Adrenal gland (tissue), 12 donors: ENCODE measurements around the gene ASB15. TPM values are rescaled to one million over a fixed set of nuclear protein-coding genes. Genes with fewer than 3 reads are reported as not detected.

Experiments
- DNase-seq, 7 donors: peaks; one replicate each; pipeline ENCODE4 v3.0.0-alpha.2; 2019 to 2020
- H3K27ac ChIP-seq, 5 donors: fragments of 200-600 bp; sonication (generic) in 4 of 5; 1 replicate in 3 of 5; 2 replicates in 2 of 5; pipeline versions ENCODE4 v1.5.1 to v1.8.0; 2016 to 2020; ENCODE audit warnings: mild to moderate bottlenecking in 1 of 5
- H3K27me3 ChIP-seq: fragments of 200-600 bp; 2 replicates; pipeline ENCODE4 v1.8.0; 2021
- H3K36me3 ChIP-seq, 2 donors: fragments of 200-600 bp; replicated peaks in 1 of 2; 1 replicate in 1 of 2; 2 replicates in 1 of 2; pipeline versions ENCODE4 v1.5.1 to v1.8.0; 2018 to 2022
- H3K4me1 ChIP-seq, 2 donors: fragments of 200-600 bp; replicated peaks in 1 of 2; 1 replicate in 1 of 2; 2 replicates in 1 of 2; pipeline versions ENCODE4 v1.5.1 to v1.8.0; 2018 to 2021
- H3K4me3 ChIP-seq, 4 donors: fragments of 200-600 bp; sonication (generic) in 3 of 4; one replicate each; pipeline ENCODE4 v1.5.1; 2016 to 2018
- H3K9me3 ChIP-seq, 3 donors: fragments of 200-600 bp; sonication (generic) in 1 of 3; replicated peaks in 1 of 3; 1 replicate in 2 of 3; 2 replicates in 1 of 3; pipeline versions ENCODE4 v1.5.1 to v1.8.0; 2016 to 2021
- POLR2A ChIP-seq, 2 donors: fragments of 450-650 bp; IDR thresholded peaks; one replicate each; pipeline ENCODE4 v1.6.1; 2017; ENCODE audit warnings: antibody characterized with exemption in 2 of 2, mild to moderate bottlenecking in 2 of 2, moderate library complexity in 1 of 2
- WGBS, 4 donors: extraction: QIAGEN DNeasy Blood & Tissue Kit in 2 of 4; methylation state at CpG; one replicate each; pipeline versions ENCODE4 v1.1.5 to v1.1.7; 2013 to 2017; 5-methylcytosine and 5-hydroxymethylcytosine counted together
- intact Hi-C, 2 donors: fragments of 100-400 bp; cut with DNase I; formaldehyde crosslinking; loops; one replicate each; pipeline versions ENCODE4 v1.14.1 to v1.15.0; 2022 to 2023
- polyA plus RNA-seq, 3 donors: library from polyadenylated mRNA; stranded (reverse); fragments of 200-250 nt in 2 of 3; fragments of 350-450 nt in 1 of 3; fragmentation: Illumina TruSeq in 1 of 3; extraction: RNeasy Lipid Tissue Mini Kit (QIAGEN cat#74804) in 1 of 3; gene quantifications; one replicate each; pipeline ENCODE4 v1.2.3, GENCODE V29; 2013 to 2014
- total RNA-seq, 9 donors: library from RNA; depleted of rRNA in 4 of 9; stranded (reverse); fragments of >200 nt in 4 of 9; fragments of 120-200 nt in 1 of 9; fragmentation: NEBNext Ultra II Directional in 1 of 9; extraction: Animal tissue kit (Norgen Biotek cat#: 25700) in 1 of 9; gene quantifications; one replicate each; pipeline versions ENCODE4 v1.1.0 to v1.2.4, GENCODE V29; 2013 to 2023
- TF ChIP-seq, protein P1 (sequence below), 6 experiments: fragments of 450-650 bp in 4 of 6; fragments of 200-600 bp in 2 of 6; sonication (generic) in 1 of 6; IDR thresholded peaks; 1 replicate in 5 of 6; 2 replicates in 1 of 6; pipeline versions ENCODE4 v1.5.1 to v1.8.0; 2016 to 2021; ENCODE audit warnings: antibody characterized with exemption in 6 of 6, mild to moderate bottlenecking in 2 of 6, moderate library complexity in 1 of 6
- donor health status: healthy with polysubstance abuse.
- donor health status: Bipolar disorder and iron deficiency.
- donor health status: DM: yes; HTN: yes; CAD: no.
- donor health status: DM: no; HTN: no; CAD: no.
- donor health status: DM: no; HTN: no; CAD: no.
- donor health status: DM: yes; HTN: yes; CAD: no.

The ASB15 gene
- total and polyA plus RNA-seq, 12 donors = not detected

DNA sequence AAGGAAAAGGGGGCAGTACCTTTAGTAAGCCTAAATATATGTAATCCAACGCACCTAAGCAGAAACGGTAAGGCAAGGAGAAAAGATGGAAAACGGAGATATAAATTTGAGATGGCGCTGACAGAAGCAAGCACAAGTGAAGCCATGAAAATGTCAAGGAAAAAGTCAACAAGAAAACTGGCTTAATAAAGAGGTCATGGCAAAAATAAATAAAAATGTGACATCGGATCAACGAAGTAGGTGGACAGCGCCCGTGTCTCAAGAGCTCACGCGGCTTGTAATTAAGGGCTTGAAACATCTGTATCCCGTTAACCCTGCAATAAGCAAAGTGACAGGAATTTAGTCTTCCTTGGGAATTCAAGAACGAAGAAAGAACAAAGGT lies 44.6 kb upstream of the ASB15 start:
- intact Hi-C loops = no loop called here
- peak overlapping the region; percentile 77 to 88 (median 80) for H3K4me3 ChIP-seq
- 1 to 3% (median 2%) methylated on average over 12 of the region's 12 CpGs for WGBS, 4 donors
- H3K27ac ChIP-seq = peak overlapping the region in 4 of 5 donors; percentile 86 to 98 (median 94)
- peaks cover 0 to 6% of the 10 kb centered on the region in 2 donors for H3K36me3 ChIP-seq
- DNase-seq = peak in 1 of 7 donors; percentile 19
- H3K27me3 ChIP-seq = no peaks in the 10 kb centered on the region
- H3K4me1 ChIP-seq = peaks cover 8 to 38% of the 10 kb centered on the region in 2 donors
- H3K9me3 ChIP-seq = no peaks in the 10 kb centered on the region
- TF ChIP-seq, protein P1, sequence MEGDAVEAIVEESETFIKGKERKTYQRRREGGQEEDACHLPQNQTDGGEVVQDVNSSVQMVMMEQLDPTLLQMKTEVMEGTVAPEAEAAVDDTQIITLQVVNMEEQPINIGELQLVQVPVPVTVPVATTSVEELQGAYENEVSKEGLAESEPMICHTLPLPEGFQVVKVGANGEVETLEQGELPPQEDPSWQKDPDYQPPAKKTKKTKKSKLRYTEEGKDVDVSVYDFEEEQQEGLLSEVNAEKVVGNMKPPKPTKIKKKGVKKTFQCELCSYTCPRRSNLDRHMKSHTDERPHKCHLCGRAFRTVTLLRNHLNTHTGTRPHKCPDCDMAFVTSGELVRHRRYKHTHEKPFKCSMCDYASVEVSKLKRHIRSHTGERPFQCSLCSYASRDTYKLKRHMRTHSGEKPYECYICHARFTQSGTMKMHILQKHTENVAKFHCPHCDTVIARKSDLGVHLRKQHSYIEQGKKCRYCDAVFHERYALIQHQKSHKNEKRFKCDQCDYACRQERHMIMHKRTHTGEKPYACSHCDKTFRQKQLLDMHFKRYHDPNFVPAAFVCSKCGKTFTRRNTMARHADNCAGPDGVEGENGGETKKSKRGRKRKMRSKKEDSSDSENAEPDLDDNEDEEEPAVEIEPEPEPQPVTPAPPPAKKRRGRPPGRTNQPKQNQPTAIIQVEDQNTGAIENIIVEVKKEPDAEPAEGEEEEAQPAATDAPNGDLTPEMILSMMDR (IDR thresholded peaks at IDR 0.05) = no peak
- TF ChIP-seq POLR2A (IDR thresholded peaks at IDR 0.05) = no peak

DNA sequence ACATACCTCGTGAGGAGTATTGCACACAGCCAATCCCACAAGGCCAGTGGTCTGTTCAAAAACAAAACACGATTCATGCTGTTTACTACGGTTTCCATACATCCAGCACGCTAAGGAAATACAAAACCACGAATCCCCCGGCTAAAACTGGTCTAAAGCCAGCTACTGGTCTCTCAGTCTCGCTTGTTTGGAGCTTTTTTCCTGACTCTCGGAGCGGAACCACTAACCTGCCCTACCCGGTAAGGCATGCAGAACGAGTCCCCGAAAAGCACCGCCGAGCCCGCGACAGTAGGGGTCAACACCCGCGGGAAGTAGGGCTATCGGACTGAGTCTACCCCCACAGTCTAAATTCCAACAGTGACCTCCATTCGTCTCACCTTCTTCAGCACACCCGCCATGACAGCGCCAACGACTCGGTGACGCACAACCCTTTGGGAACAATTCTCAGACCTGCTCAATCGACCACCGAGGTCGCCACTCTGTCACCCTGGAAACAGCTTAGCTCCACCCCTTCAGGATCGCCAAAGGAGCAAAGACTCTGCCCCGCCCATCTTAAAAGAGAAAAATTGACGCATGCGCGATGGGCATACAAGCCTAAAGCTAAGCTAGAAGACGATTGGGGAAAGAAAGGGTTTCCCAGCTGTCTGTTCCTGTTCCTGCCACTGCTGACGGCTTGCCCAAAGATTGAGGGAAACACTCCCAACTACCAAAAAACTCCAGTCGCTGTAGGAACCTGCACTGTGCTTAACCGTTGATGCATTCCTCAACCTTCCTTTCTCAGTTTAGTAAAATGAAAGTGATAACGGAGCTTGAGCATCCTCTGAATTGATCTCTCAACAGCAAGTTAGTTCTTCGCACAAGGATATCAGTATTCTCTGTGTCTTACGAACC lies 44.0 kb upstream of the ASB15 start, which contains the start of gene NDUFA5:
NDUFA5 (minus strand) TSS at position 421 of the 891 bp plus-strand sequence; CDS start at position 398, 23 bp downstream.
- Histone ChIP-seq H3K9me3 (no peaks in the 10 kb centered on the region), H3K4me3 (peak within 1 kb of the TSS; percentile 77 to 88 (median 80)), H3K27ac (peak within 1 kb of the TSS; percentile 82 to 98 (median 94)), H3K27me3 (no peaks in the 10 kb centered on the region), H3K36me3 (peaks cover 0 to 6% of the 10 kb centered on the region in 2 donors), H3K4me1 (peaks cover 8 to 38% of the 10 kb centered on the region in 2 donors)
- TF ChIP-seq POLR2A (IDR thresholded peaks at IDR 0.05) = peak; percentile 40 to 88
- TF ChIP-seq, protein P1 (IDR thresholded peaks at IDR 0.05) = peak in 1 of 6 experiments; percentile 12
- intact Hi-C loops = no loop called here
- peak; percentile 99 to 100 (median 99) for DNase-seq
- WGBS, 4 donors = 0 to 1% (median 1%) methylated on average over 33 to 40 of the region's 40 CpGs

DNA sequence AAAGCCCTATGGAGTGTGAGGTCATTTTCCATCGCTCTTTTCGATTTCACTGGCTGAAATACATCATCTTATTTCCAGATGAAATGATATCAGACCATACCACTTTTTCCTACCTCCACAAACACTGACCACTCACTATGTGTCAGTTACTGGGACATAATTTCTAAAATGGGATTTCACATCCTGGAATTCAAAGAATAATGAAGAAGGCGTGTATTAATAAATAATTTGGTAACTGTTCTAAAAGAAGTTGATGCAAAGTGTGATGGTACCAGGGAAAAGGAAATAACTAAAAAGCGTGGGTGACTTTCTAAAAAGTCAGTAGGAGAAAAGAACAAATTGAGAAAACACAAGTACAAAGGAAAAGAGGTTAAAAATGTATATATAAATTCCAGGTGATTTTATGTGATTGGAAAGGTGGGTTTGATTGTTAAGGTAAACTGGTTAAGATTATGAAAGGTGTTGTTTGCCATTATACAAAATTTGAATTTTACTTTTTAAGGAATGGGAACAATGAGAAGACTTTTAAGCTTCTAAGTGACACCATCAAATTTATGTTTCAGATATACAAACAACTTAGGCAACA lies 43.2 kb upstream of the ASB15 start:
- no peak for TF ChIP-seq POLR2A (IDR thresholded peaks at IDR 0.05)
- TF ChIP-seq, protein P1 (IDR thresholded peaks at IDR 0.05) = peak in 1 of 6 experiments; percentile 13
- H3K27me3 ChIP-seq = no peaks in the 10 kb centered on the region
- no peak for DNase-seq
- peaks cover 0 to 2% of the 10 kb centered on the region in 2 donors for H3K36me3 ChIP-seq
- intact Hi-C loops = no loop called here
- WGBS, 4 donors = 43 to 50% (median 44%) methylated on average over 4 of the region's 4 CpGs
- peak overlapping the region in 3 of 4 donors; percentile 44 to 88 (median 80) for H3K4me3 ChIP-seq
- peak overlapping the region; percentile 37 to 98 (median 94) for H3K27ac ChIP-seq
- H3K4me1 ChIP-seq = peaks cover 8 to 36% of the 10 kb centered on the region in 2 donors
- H3K9me3 ChIP-seq = no peaks in the 10 kb centered on the region

DNA sequence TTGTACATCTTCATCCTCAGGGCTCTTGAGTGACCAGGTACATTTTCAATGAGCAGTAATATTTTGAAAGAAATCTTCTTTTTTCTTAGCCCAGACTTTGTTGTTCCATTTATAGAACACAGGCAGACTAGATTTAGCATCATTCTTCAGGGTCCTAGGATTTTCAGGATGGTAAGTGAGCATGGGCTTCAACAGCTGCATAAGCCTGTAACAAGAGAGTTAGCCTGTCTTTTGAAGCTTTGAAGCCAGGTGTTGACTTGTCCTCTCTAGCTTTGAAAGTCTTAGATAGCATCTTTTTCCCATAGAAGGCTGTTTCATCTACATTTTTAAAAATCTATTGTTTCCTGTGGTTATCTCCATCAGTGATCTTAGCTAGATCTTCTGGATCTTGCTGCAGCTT lies 39.5 kb upstream of the ASB15 start:
- intact Hi-C loops = no loop called here
- Histone ChIP-seq H3K27me3 (no peaks in the 10 kb centered on the region), H3K4me3 (no peak overlapping the region), H3K36me3 (no peaks in the 10 kb centered on the region), H3K27ac (no peak overlapping the region), H3K4me1 (no peaks in the 10 kb centered on the region), H3K9me3 (no peaks in the 10 kb centered on the region)
- TF ChIP-seq, protein P1 (IDR thresholded peaks at IDR 0.05) = no peak
- no peak for TF ChIP-seq POLR2A (IDR thresholded peaks at IDR 0.05)
- DNase-seq = no peak
